Measurements from ENCODE around the gene SIK3. TPM values are rescaled to one million over a fixed set of nuclear protein-coding genes. Genes with fewer than 3 reads are reported as not detected.

SIK3 gene
- total RNA-seq, 1 experiment from 2014 or later, result 31.4 TPM

GRCh38 chr11:117045956-117046355, 52.3 kb downstream of the SIK3 start:
- Histone ChIP-seq H3T11ph (ENCODE audit: low read length) (no peak overlapping the region), H2BK12ac (ENCODE audit: insufficient read length, low read depth, low read length) (no peak overlapping the region), H3K14ac (ENCODE audit: insufficient read depth, low read length) (no peak overlapping the region), H2BK5ac (ENCODE audit: insufficient read length, low read length) (no peak overlapping the region), H2BK120ac (ENCODE audit: low read depth, low read length, poor library complexity, severe bottlenecking) (no peak overlapping the region), H3K9me3 (ENCODE audit: control insufficient read depth, low read depth, low read length) (no peaks in the 10 kb centered on the region), H3K4ac (ENCODE audit: low read depth, low read length) (no peak overlapping the region), H2BK15ac (ENCODE audit: low read depth, low read length) (no peak overlapping the region), H2AK5ac (ENCODE audit: insufficient read length, low read length) (no peak overlapping the region), H4K91ac (ENCODE audit: insufficient read length, low read depth, low read length) (no peak overlapping the region), H3K79me1 (ENCODE audit: insufficient read depth, low read depth, low read length, poor library complexity, severe bottlenecking) (peaks cover 3% of the 10 kb centered on the region), H3K27me3 (ENCODE audit: insufficient read depth, low read length) (no peaks in the 10 kb centered on the region), H3K27ac (ENCODE audit: insufficient read length, low read depth, low read length) (no peak overlapping the region), H3K4me1 (ENCODE audit: insufficient read depth, low read length) (no peaks in the 10 kb centered on the region), H4K5ac (ENCODE audit: insufficient read length, low read depth, low read length) (no peak overlapping the region), H3K79me2 (ENCODE audit: insufficient read depth, low read length) (no peaks in the 10 kb centered on the region), H3K23me2 (ENCODE audit: insufficient read length, low read depth, low read length, poor library complexity, severe bottlenecking) (no peaks in the 10 kb centered on the region), H3K56ac (ENCODE audit: insufficient read length, low read depth, low read length) (no peak overlapping the region), H2AFZ (ENCODE audit: low read length) (no peak overlapping the region), H3K9ac (ENCODE audit: extremely low read depth, insufficient read length, low read length) (no peak overlapping the region), H2BK20ac (ENCODE audit: low read depth, low read length, poor library complexity, severe bottlenecking) (no peak overlapping the region), H3K23ac (ENCODE audit: insufficient read length, low read depth, low read length) (no peak overlapping the region), H3K18ac (ENCODE audit: insufficient read length, low read depth, low read length) (no peak overlapping the region), H4K20me1 (ENCODE audit: control insufficient read depth, insufficient read depth, insufficient read length) (no peaks in the 10 kb centered on the region), H4K8ac (replicated peaks; ENCODE audit: insufficient read length, low read depth, low read length) (no peak overlapping the region), H3K4me2 (ENCODE audit: insufficient read depth, insufficient read length, low read length) (no peak overlapping the region)
- peaks cover 11 to 14% of the 10 kb centered on the region in 2 experiments for H3K4me1 Mint-ChIP-seq
- no CpG with 5 or more reads among the region's 1 CpG for WGBS (ENCODE audit: extremely low coverage, insufficient read length, low lambda C conversion rate)
- H3K27ac Mint-ChIP-seq, result no peak overlapping the region
- no peak overlapping the region for H3K4me3 Mint-ChIP-seq
- TF ChIP-seq CTCF (conservative IDR thresholded peaks at IDR 0.05), result no peak
- no peaks in the 10 kb centered on the region; a peak in 1 of 7 replicates for H3K36me3 Mint-ChIP-seq (ENCODE audit: insufficient read depth in 1 of 3, low read depth in 3 of 3)
- H3K9me3 Mint-ChIP-seq, result no peaks in the 10 kb centered on the region
- H3K27me3 Mint-ChIP-seq (ENCODE audit: low read depth), result no peaks in the 10 kb centered on the region
- no peak for DNase-seq
